ENCODE data around the gene PDE9A.

GRCh38 chr21:42705346-42705745, 51.9 kb downstream of the PDE9A start:
- no peak for TF ChIP-seq CTCF (IDR thresholded peaks at IDR 0.05)
- TF ChIP-seq POLR2A (IDR thresholded peaks at IDR 0.05), result no peak
